Measurements from ENCODE around the gene DYRK4. TPM values are rescaled to one million over a fixed set of nuclear protein-coding genes. Genes with fewer than 3 reads are reported as not detected.

DYRK4 gene
- total and polyA plus RNA-seq, 2 of the 13 experiments (the other 11 are each of a cell fraction or from before 2014, with no cell fraction given), result 29.4 to 40.2 TPM

GRCh38 chr12:4538207-4539160 lies 23.5 kb upstream of the DYRK4 start, which contains the start of gene RAD51AP1 (continued):
- TF ChIP-seq MEF2D (CRISPR knock-in tag; IDR thresholded peaks at IDR 0.05) (peak; percentile 90), ZNF772 (CRISPR knock-in tag; IDR thresholded peaks at IDR 0.05) (no peak), ZNF790 (CRISPR knock-in tag; IDR thresholded peaks at IDR 0.05; ENCODE audit: borderline replicate concordance) (0 out of 2 replicates have a peak, but pooled peaks have one; percentile 31), TCF7 (IDR thresholded peaks at IDR 0.05; ENCODE audit: low read depth) (no peak), KLF11 (CRISPR knock-in tag; IDR thresholded peaks at IDR 0.05) (no peak), YEATS2 (CRISPR knock-in tag; IDR thresholded peaks at IDR 0.05; ENCODE audit: borderline replicate concordance) (peak; percentile 89), KMT2A (CRISPR knock-in tag; IDR thresholded peaks at IDR 0.05) (peak; percentile 97), ZNF512 (CRISPR knock-in tag; IDR thresholded peaks at IDR 0.05) (no peak), SNAI1 (CRISPR knock-in tag; IDR thresholded peaks at IDR 0.05; ENCODE audit: borderline replicate concordance) (no peak), ATF6 (CRISPR knock-in tag; conservative IDR thresholded peaks at IDR 0.05) (no peak), ZBTB34 (CRISPR knock-in tag; IDR thresholded peaks at IDR 0.05) (no peak), HNRNPL (IDR thresholded peaks at IDR 0.05; ENCODE audit: low read depth, low read length) (no peak), MEIS2 (CRISPR knock-in tag; IDR thresholded peaks at IDR 0.05) (peak; percentile 90), ZNF451 (CRISPR knock-in tag; IDR thresholded peaks at IDR 0.05) (peak; percentile 32; the same call in 1 of the 2 replicates)
- TF ChIP-seq, protein P1, sequence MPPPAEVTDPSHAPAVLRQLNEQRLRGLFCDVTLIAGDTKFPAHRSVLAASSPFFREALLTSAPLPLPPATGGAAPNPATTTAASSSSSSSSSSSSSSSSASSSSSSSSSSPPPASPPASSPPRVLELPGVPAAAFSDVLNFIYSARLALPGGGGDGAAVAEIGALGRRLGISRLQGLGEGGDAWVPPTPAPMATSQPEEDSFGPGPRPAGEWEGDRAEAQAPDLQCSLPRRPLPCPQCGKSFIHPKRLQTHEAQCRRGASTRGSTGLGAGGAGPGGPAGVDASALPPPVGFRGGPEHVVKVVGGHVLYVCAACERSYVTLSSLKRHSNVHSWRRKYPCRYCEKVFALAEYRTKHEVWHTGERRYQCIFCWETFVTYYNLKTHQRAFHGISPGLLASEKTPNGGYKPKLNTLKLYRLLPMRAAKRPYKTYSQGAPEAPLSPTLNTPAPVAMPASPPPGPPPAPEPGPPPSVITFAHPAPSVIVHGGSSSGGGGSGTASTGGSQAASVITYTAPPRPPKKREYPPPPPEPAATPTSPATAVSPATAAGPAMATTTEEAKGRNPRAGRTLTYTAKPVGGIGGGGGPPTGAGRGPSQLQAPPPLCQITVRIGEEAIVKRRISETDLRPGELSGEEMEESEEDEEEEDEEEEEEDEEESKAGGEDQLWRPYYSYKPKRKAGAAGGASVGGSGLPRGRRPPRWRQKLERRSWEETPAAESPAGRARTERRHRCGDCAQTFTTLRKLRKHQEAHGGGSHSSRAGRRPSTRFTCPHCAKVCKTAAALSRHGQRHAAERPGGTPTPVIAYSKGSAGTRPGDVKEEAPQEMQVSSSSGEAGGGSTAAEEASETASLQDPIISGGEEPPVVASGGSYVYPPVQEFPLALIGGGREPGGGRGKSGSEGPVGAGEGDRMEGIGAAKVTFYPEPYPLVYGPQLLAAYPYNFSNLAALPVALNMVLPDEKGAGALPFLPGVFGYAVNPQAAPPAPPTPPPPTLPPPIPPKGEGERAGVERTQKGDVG (CRISPR knock-in tag; IDR thresholded peaks at IDR 0.05; ENCODE audit: borderline replicate concordance), result no peak
- TF ChIP-seq, protein P2, sequence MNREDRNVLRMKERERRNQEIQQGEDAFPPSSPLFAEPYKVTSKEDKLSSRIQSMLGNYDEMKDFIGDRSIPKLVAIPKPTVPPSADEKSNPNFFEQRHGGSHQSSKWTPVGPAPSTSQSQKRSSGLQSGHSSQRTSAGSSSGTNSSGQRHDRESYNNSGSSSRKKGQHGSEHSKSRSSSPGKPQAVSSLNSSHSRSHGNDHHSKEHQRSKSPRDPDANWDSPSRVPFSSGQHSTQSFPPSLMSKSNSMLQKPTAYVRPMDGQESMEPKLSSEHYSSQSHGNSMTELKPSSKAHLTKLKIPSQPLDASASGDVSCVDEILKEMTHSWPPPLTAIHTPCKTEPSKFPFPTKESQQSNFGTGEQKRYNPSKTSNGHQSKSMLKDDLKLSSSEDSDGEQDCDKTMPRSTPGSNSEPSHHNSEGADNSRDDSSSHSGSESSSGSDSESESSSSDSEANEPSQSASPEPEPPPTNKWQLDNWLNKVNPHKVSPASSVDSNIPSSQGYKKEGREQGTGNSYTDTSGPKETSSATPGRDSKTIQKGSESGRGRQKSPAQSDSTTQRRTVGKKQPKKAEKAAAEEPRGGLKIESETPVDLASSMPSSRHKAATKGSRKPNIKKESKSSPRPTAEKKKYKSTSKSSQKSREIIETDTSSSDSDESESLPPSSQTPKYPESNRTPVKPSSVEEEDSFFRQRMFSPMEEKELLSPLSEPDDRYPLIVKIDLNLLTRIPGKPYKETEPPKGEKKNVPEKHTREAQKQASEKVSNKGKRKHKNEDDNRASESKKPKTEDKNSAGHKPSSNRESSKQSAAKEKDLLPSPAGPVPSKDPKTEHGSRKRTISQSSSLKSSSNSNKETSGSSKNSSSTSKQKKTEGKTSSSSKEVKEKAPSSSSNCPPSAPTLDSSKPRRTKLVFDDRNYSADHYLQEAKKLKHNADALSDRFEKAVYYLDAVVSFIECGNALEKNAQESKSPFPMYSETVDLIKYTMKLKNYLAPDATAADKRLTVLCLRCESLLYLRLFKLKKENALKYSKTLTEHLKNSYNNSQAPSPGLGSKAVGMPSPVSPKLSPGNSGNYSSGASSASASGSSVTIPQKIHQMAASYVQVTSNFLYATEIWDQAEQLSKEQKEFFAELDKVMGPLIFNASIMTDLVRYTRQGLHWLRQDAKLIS (CRISPR knock-in tag; IDR thresholded peaks at IDR 0.05), result no peak
